ENCODE results near the gene ZNF662.

GRCh38 chr3:42937334-42937733 is 31.4 kb downstream of the ZNF662 start:
- TF ChIP-seq CTCF (conservative IDR thresholded peaks at IDR 0.05) (no peak), ZFX (IDR thresholded peaks at IDR 0.05) (no peak)
